OCI-LY1 (cell line): ENCODE results near the gene CPT1C.

ENCODE experiments used
- H2AFZ ChIP-seq: fragments of 200-600 bp; sonication (generic), shearing (Covaris generic); 2 replicates; pipeline ENCODE4 v1.6.0; 2014; ENCODE audit warnings: antibody characterized with exemption, mild to moderate bottlenecking, low read length
- H3F3A ChIP-seq: fragments of 200-600 bp; sonication (generic), shearing (Covaris generic); 2 replicates; pipeline ENCODE4 v1.6.0; 2014; ENCODE audit warnings: mild to moderate bottlenecking, antibody characterized with exemption, low read length, moderate library complexity; ENCODE audit not compliant: insufficient read depth
- H3K27ac ChIP-seq: fragments of 200-600 bp; sonication (generic); 2 replicates; pipeline ENCODE4 v1.5.1; 2014; ENCODE audit warnings: low read length, mixed run types, mild to moderate bottlenecking, low read depth; ENCODE audit not compliant: poor library complexity, severe bottlenecking
- H3K27me3 ChIP-seq: fragments of 200-600 bp; sonication (generic); 2 replicates; pipeline ENCODE4 v1.6.0; 2014; ENCODE audit warnings: antibody characterized with exemption, mild to moderate bottlenecking, low read length, moderate library complexity; ENCODE audit not compliant: insufficient read depth
- H3K36me3 ChIP-seq: fragments of 200-600 bp; sonication (generic); 2 replicates; pipeline ENCODE4 v1.6.1; 2014; ENCODE audit warnings: mild to moderate bottlenecking, antibody characterized with exemption, low read length, moderate library complexity, mixed read lengths; ENCODE audit not compliant: insufficient read depth
- H3K4me1 ChIP-seq: fragments of 200-600 bp; sonication (generic); 2 replicates; pipeline ENCODE4 v1.5.1; 2014; ENCODE audit warnings: mild to moderate bottlenecking, low read length, moderate library complexity; ENCODE audit not compliant: insufficient read depth, severe bottlenecking
- H3K4me2 ChIP-seq: fragments of 200-600 bp; sonication (generic), shearing (Covaris generic); 2 replicates; pipeline ENCODE4 v1.6.1; 2014; ENCODE audit warnings: low read length
- H3K4me3 ChIP-seq: fragments of 200-600 bp; sonication (generic); 2 replicates; pipeline ENCODE4 v1.5.1; 2014; ENCODE audit warnings: low read length, low read depth, mild to moderate bottlenecking, mixed read lengths; ENCODE audit not compliant: poor library complexity, severe bottlenecking
- H3K79me2 ChIP-seq: fragments of 200-600 bp; shearing (Covaris generic); 2 replicates; pipeline ENCODE4 v1.6.1; 2016; ENCODE audit warnings: mixed run types, low read length, mixed read lengths; ENCODE audit not compliant: insufficient read depth
- H3K9ac ChIP-seq: fragments of 200-600 bp; sonication (generic), shearing (Covaris generic); 2 replicates; pipeline ENCODE4 v1.6.1; 2014; ENCODE audit warnings: mild to moderate bottlenecking, low read length, mixed read lengths
- H3K9me2 ChIP-seq: fragments of 200-600 bp; sonication (generic), shearing (Covaris generic); 2 replicates; pipeline ENCODE4 v1.6.1; 2014; ENCODE audit warnings: low read depth, mild to moderate bottlenecking, low read length, mixed read lengths
- H3K9me3 ChIP-seq: fragments of 200-600 bp; shearing (Covaris generic); 2 replicates; pipeline ENCODE4 v1.6.1; 2014; ENCODE audit warnings: low read length, mixed read lengths
- H4K20me1 ChIP-seq: fragments of 200-600 bp; sonication (generic), shearing (Covaris generic); 2 replicates; pipeline ENCODE4 v1.6.0; 2016; ENCODE audit warnings: mild to moderate bottlenecking, low read length; ENCODE audit not compliant: insufficient read depth
- EZH2 ChIP-seq: fragments of 200-600 bp; sonication (generic), shearing (Covaris generic); IDR thresholded peaks from 2 replicates; pipeline ENCODE4 v1.8.0; 2017; ENCODE audit warnings: borderline replicate concordance, mixed run types, mild to moderate bottlenecking, antibody characterized with exemption, low read length, moderate library complexity, mixed read lengths
- TF ChIP-seq, protein P1 (sequence below): fragments of 200-600 bp; sonication (generic), shearing (Covaris generic); IDR thresholded peaks from 2 replicates; pipeline ENCODE4 v1.5.1; 2017; ENCODE audit warnings: mild to moderate bottlenecking, antibody characterized with exemption, low read length, moderate library complexity, mixed read lengths

The CPT1C gene

DNA sequence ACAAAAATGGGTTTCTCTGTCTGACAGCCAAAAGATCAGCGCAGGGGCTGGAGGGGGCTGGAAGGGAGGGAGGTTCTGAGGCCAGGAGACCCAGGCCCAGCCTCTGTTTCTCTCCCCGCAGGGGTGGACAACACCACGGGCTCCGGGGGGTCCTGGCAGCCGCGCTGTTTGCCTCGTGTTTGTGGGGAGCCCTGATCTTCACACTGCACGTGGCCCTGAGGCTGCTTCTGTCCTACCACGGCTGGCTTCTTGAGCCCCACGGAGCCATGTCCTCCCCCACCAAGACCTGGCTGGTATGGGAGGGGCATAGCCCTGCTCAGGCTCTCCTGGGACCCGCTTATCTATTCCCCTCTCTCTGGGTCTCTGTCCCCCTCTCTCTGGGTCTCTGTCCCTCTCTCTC, 9.6 kb downstream of the CPT1C start:
- H3K4me3 ChIP-seq, result no peak overlapping the region
- no peak for TF ChIP-seq EZH2
- TF ChIP-seq, protein P1, sequence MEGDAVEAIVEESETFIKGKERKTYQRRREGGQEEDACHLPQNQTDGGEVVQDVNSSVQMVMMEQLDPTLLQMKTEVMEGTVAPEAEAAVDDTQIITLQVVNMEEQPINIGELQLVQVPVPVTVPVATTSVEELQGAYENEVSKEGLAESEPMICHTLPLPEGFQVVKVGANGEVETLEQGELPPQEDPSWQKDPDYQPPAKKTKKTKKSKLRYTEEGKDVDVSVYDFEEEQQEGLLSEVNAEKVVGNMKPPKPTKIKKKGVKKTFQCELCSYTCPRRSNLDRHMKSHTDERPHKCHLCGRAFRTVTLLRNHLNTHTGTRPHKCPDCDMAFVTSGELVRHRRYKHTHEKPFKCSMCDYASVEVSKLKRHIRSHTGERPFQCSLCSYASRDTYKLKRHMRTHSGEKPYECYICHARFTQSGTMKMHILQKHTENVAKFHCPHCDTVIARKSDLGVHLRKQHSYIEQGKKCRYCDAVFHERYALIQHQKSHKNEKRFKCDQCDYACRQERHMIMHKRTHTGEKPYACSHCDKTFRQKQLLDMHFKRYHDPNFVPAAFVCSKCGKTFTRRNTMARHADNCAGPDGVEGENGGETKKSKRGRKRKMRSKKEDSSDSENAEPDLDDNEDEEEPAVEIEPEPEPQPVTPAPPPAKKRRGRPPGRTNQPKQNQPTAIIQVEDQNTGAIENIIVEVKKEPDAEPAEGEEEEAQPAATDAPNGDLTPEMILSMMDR, result no peak
- H3K9ac ChIP-seq, result no peak overlapping the region
- H3K27ac ChIP-seq, result no peak overlapping the region
- no peaks in the 10 kb centered on the region for H3F3A ChIP-seq
- no peaks in the 10 kb centered on the region for H3K27me3 ChIP-seq
- no peak overlapping the region for H3K4me2 ChIP-seq
- no peaks in the 10 kb centered on the region for H4K20me1 ChIP-seq
- H3K9me2 ChIP-seq, result no peaks in the 10 kb centered on the region
- H2AFZ ChIP-seq, result no peak overlapping the region
- H3K4me1 ChIP-seq, result no peaks in the 10 kb centered on the region
- no peaks in the 10 kb centered on the region for H3K9me3 ChIP-seq
- H3K79me2 ChIP-seq, result no peaks in the 10 kb centered on the region
- no peaks in the 10 kb centered on the region for H3K36me3 ChIP-seq

DNA sequence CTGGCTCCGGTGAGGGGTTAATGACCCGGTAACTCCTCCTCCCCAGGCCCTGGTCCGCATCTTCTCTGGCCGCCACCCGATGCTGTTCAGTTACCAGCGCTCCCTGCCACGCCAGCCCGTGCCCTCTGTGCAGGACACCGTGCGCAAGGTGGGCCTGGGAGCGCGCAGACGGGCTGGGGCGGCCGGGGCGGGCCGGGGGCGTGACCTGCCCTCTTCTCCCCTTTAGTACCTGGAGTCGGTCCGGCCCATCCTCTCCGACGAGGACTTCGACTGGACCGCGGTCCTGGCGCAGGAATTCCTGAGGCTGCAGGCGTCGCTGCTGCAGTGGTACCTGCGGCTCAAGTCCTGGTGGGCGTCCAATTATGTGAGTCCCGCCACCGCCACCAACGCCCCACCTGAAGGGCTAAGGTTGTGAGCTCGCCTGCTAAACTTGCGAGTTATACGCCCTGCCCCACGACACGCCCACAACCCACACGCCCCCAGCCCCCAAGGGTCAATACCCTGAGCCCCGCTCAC, 10.4 kb downstream of the CPT1C start:
- H3F3A ChIP-seq, result no peaks in the 10 kb centered on the region
- no peaks in the 10 kb centered on the region for H3K36me3 ChIP-seq
- no peak overlapping the region for H3K4me2 ChIP-seq
- H2AFZ ChIP-seq, result no peak overlapping the region
- H3K4me1 ChIP-seq, result no peaks in the 10 kb centered on the region
- no peaks in the 10 kb centered on the region; the same call in 1 of the 2 replicates for H3K27me3 ChIP-seq
- no peaks in the 10 kb centered on the region for H3K79me2 ChIP-seq
- H3K27ac ChIP-seq, result no peak overlapping the region
- H3K4me3 ChIP-seq, result no peak overlapping the region
- no peaks in the 10 kb centered on the region for H3K9me3 ChIP-seq
- no peaks in the 10 kb centered on the region for H4K20me1 ChIP-seq
- TF ChIP-seq, protein P1, result no peak
- TF ChIP-seq EZH2, result no peak
- H3K9ac ChIP-seq, result no peak overlapping the region
- no peaks in the 10 kb centered on the region for H3K9me2 ChIP-seq

DNA sequence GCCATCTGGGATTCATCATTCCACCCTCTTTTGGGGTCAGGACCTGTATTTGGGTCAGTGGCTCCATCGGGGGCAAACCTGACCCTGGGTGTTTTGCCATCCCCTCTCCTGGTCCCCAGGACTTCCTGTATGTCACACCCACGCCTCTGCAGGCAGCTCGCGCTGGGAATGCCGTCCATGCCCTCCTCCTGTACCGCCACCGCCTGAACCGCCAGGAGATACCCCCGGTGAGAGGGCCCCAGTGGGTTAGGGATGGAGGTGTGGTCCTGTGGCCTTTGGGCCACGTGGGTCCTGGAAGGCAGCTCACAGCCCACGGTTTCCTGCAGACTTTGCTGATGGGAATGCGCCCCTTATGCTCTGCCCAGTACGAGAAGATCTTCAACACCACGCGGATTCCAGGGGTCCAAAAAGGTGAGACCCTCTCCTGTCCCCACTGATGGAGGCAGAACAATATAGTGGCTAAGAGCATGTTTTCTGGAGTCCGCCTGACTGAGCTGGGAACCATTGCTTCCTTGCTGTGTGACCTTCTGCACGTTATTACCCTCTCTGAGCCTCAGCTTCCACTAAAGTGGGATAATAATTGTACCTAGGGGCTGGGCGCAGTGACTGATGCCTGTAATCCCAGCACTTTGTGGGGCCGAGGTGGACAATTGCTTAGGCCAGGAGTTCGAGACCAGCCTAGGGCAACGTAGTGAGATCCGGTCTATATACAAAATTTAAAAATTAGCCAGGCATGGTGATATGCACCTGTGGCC, 14.1 kb downstream of the CPT1C start:
- Histone ChIP-seq H3F3A (no peaks in the 10 kb centered on the region), H3K36me3 (no peaks in the 10 kb centered on the region), H3K9ac (no peak overlapping the region), H3K9me3 (no peaks in the 10 kb centered on the region), H3K9me2 (no peaks in the 10 kb centered on the region), H4K20me1 (no peaks in the 10 kb centered on the region), H3K4me3 (no peak overlapping the region), H3K4me1 (no peaks in the 10 kb centered on the region), H3K27ac (no peak overlapping the region), H2AFZ (no peak overlapping the region), H3K79me2 (no peaks in the 10 kb centered on the region), H3K27me3 (peaks cover 9% of the 10 kb centered on the region; the same call in 1 of the 2 replicates), H3K4me2 (no peak overlapping the region)
- TF ChIP-seq, protein P1, result no peak
- no peak for TF ChIP-seq EZH2
